Upper lobe of left lung (tissue), 6 donors: ENCODE data around the gene ZEB1. TPM values are rescaled to one million over a fixed set of nuclear protein-coding genes. Genes with fewer than 3 reads are reported as not detected.

Source experiments
- ATAC-seq, 2 donors: fragments of 200-7000 bp; cut with Tn5 transposase; one replicate each; pipeline ENCODE4 v1.9.1; 2022; ENCODE audit warnings: mild to moderate bottlenecking in 2 of 2, moderate library complexity in 2 of 2; ENCODE audit not compliant: low FRiP score in 2 of 2
- DNase-seq, 2 donors: peaks; one replicate each; pipeline ENCODE4 v3.0.0-alpha.2; 2019 to 2020
- H3K27ac ChIP-seq, 4 donors: fragments of 200-600 bp; sonication (generic); one replicate each; pipeline ENCODE4 v1.5.1; 2016 to 2019
- H3K27me3 ChIP-seq, 4 donors: fragments of 200-600 bp; sonication (generic); one replicate each; pipeline ENCODE4 v1.5.1; 2017 to 2019
- H3K36me3 ChIP-seq, 4 donors: fragments of 200-600 bp; sonication (generic); one replicate each; pipeline ENCODE4 v1.5.1; 2016 to 2019
- H3K4me1 ChIP-seq, 4 donors: fragments of 200-600 bp; sonication (generic); one replicate each; pipeline ENCODE4 v1.5.1; 2018 to 2019
- H3K4me3 ChIP-seq, 4 donors: fragments of 200-600 bp; sonication (generic); one replicate each; pipeline ENCODE4 v1.5.1; 2017 to 2019; ENCODE audit warnings: mild to moderate bottlenecking in 2 of 4, moderate library complexity in 1 of 4
- H3K9me3 ChIP-seq, 4 donors: fragments of 200-600 bp; sonication (generic); one replicate each; pipeline ENCODE4 v1.5.1; 2018 to 2019
- CTCF ChIP-seq, 6 experiments: fragments of 450-650 bp in 4 of 6; fragments of 200-600 bp in 2 of 6; sonication (generic) in 2 of 6; IDR thresholded peaks; one replicate each; pipeline ENCODE4 v1.5.1; 2016 to 2019; ENCODE audit warnings: antibody characterized with exemption in 6 of 6
- EP300 ChIP-seq, 4 donors: sonication (generic); formaldehyde crosslinking; IDR thresholded peaks; one replicate each; pipeline ENCODE4 v1.5.1; 2017; ENCODE audit warnings: antibody characterized with exemption in 4 of 4, control low read depth in 2 of 4
- POLR2A ChIP-seq, 4 donors: fragments of 450-650 bp; IDR thresholded peaks; one replicate each; pipeline ENCODE4 v1.5.1; 2016 to 2017; ENCODE audit warnings: antibody characterized with exemption in 4 of 4, mild to moderate bottlenecking in 2 of 4
- POLR2AphosphoS5 ChIP-seq, 2 donors: sonication (generic); formaldehyde crosslinking; IDR thresholded peaks; one replicate each; pipeline ENCODE4 v1.5.1; 2017; ENCODE audit warnings: antibody characterized with exemption in 2 of 2
- WGBS, 2 donors: methylation state at CpG; one replicate each; pipeline ENCODE4 v1.1.5; 2017 to 2018; 5-methylcytosine and 5-hydroxymethylcytosine counted together
- total RNA-seq, 6 donors: library from RNA; depleted of rRNA in 4 of 6; stranded (reverse); fragments of >200 nt in 4 of 6; gene quantifications; one replicate each; pipeline versions ENCODE4 v1.1.0 to v1.2.1, GENCODE V29; 2016 to 2021
- donor health status: DM: no; HTN: no; CAD: no; lungs with moderate emphysema.
- donor health status: DM: no; HTN: yes; CAD: no; lungs with severe emphysema.

The ZEB1 gene
- total RNA-seq, 6 donors from 2014 or later = 17.8 to 46.1 (median 32.6) TPM

- Histone ChIP-seq H3K27ac (no peak overlapping the region), H3K9me3 (peaks cover 4 to 20% (median 18%) of the 10 kb centered on the region in 4 donors), H3K4me3 (no peak overlapping the region), H3K27me3 (no peaks in the 10 kb centered on the region), H3K36me3 (peaks cover 0 to 26% (median 0%) of the 10 kb centered on the region in 4 donors), H3K4me1 (no peaks in the 10 kb centered on the region)
- WGBS, 2 donors = 97 to 100% methylated on average over 3 to 4 of the region's 4 CpGs
- DNase-seq (no peak), ATAC-seq (no peak)
- TF ChIP-seq EP300 (IDR thresholded peaks at IDR 0.05) (no peak), POLR2A (IDR thresholded peaks at IDR 0.05) (no peak), CTCF (IDR thresholded peaks at IDR 0.05) (no peak), POLR2AphosphoS5 (IDR thresholded peaks at IDR 0.05) (no peak)
Measured at GRCh38 chr10:31508234-31508633, 189.2 kb downstream of the ZEB1 start.

GRCh38 chr10:31508882-31509281 lies 189.9 kb downstream of the ZEB1 start:
- TF ChIP-seq EP300 (IDR thresholded peaks at IDR 0.05) = no peak
- TF ChIP-seq POLR2A (IDR thresholded peaks at IDR 0.05) = no peak
- TF ChIP-seq CTCF (IDR thresholded peaks at IDR 0.05) = no peak
- TF ChIP-seq POLR2AphosphoS5 (IDR thresholded peaks at IDR 0.05) = no peak
- Histone ChIP-seq H3K27ac (peak overlapping the region in 2 of 4 donors; percentile 3 to 4), H3K4me3 (no peak overlapping the region), H3K4me1 (no peaks in the 10 kb centered on the region), H3K9me3 (peaks cover 4 to 20% (median 18%) of the 10 kb centered on the region in 4 donors), H3K27me3 (no peaks in the 10 kb centered on the region), H3K36me3 (peaks cover 0 to 28% (median 0%) of the 10 kb centered on the region in 4 donors)
- ATAC-seq = no peak
- DNase-seq = no peak
- WGBS, 2 donors = 90 to 98% methylated on average over 3 to 5 of the region's 5 CpGs

DNA sequence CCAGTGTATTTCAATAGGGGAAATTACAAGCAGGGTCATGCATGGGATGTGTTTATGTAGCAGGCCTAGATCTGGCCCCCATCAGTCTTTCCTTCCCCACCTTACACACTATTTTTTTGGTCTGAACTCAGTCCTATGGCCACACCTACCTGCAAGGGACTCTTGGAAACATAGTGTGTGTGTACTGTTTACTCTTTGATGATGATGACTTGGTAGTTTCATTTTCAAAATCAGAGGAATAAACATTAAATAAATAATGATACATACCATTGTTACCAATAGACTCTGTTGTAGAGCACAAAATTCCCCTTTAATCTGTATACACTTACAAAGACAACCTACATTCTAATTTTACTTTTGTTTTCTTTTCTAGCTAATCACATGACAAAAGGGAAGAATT lies 191.0 kb downstream of the ZEB1 start:
- no peaks in the 10 kb centered on the region for H3K4me1 ChIP-seq
- TF ChIP-seq EP300 (IDR thresholded peaks at IDR 0.05) = no peak
- TF ChIP-seq POLR2A (IDR thresholded peaks at IDR 0.05) = no peak
- no peak for TF ChIP-seq CTCF (IDR thresholded peaks at IDR 0.05)
- TF ChIP-seq POLR2AphosphoS5 (IDR thresholded peaks at IDR 0.05) = no peak
- peaks cover 4 to 20% (median 18%) of the 10 kb centered on the region in 4 donors for H3K9me3 ChIP-seq

DNA sequence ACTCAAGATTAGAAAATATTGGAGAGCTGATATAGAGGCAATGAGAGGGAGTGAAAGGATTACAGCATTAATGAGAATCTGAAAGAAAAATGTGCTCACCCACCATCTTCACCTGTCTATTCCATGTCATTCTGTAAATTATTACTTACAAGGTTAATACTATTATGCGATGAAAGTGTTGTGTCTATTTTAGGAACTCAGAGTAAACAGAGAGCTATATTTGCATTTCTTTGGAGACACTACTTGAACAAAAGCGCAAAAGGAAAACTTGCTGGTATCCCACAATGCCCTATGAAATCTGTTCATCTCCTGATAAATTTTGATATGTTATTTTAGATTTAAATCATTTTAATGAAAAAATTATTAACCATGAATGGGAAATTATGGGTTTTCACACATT lies 196.1 kb downstream of the ZEB1 start:
- Histone ChIP-seq H3K27ac (no peak overlapping the region), H3K27me3 (no peaks in the 10 kb centered on the region), H3K36me3 (peaks cover 0 to 36% (median under 1%) of the 10 kb centered on the region in 4 donors), H3K4me3 (no peak overlapping the region), H3K9me3 (no peaks in the 10 kb centered on the region), H3K4me1 (no peaks in the 10 kb centered on the region)
- TF ChIP-seq EP300 (IDR thresholded peaks at IDR 0.05) = no peak
- TF ChIP-seq POLR2A (IDR thresholded peaks at IDR 0.05) = no peak
- no peak for TF ChIP-seq CTCF (IDR thresholded peaks at IDR 0.05)
- no peak for TF ChIP-seq POLR2AphosphoS5 (IDR thresholded peaks at IDR 0.05)
- 49 to 56% methylated on average over 2 of the region's 2 CpGs for WGBS, 2 donors
- DNase-seq = no peak
- ATAC-seq = no peak

More for the DNA sequence above, 191.0 kb downstream of the ZEB1 start:
- Histone ChIP-seq H3K36me3 (peaks cover 0 to 32% (median 0%) of the 10 kb centered on the region in 4 donors), H3K4me3 (no peak overlapping the region), H3K27ac (no peak overlapping the region), H3K27me3 (no peaks in the 10 kb centered on the region)
- DNase-seq (no peak), ATAC-seq (no peak)

- Histone ChIP-seq H3K36me3 (peaks cover 0 to 41% (median 4%) of the 10 kb centered on the region in 4 donors), H3K4me1 (no peaks in the 10 kb centered on the region), H3K4me3 (no peak overlapping the region), H3K27ac (no peak overlapping the region), H3K27me3 (no peaks in the 10 kb centered on the region), H3K9me3 (no peaks in the 10 kb centered on the region)
- ATAC-seq (no peak), DNase-seq (no peak)
- no peak for TF ChIP-seq POLR2AphosphoS5 (IDR thresholded peaks at IDR 0.05)
- no peak for TF ChIP-seq POLR2A (IDR thresholded peaks at IDR 0.05)
- TF ChIP-seq CTCF (IDR thresholded peaks at IDR 0.05) = no peak
- no peak for TF ChIP-seq EP300 (IDR thresholded peaks at IDR 0.05)
Measured at GRCh38 chr10:31515819-31516402, 196.9 kb downstream of the ZEB1 start.
